GM19372 (cell line): ENCODE measurements around the gene MTA3.

ENCODE experiments used
- ATAC-seq: cut with Tn5 transposase; IDR thresholded peaks from one replicate; pipeline ENCODE4 v1.9.1; 2021; ENCODE audit warnings: mild to moderate bottlenecking, low read depth, moderate library complexity; ENCODE audit not compliant: unreplicated experiment

MTA3 gene

DNA sequence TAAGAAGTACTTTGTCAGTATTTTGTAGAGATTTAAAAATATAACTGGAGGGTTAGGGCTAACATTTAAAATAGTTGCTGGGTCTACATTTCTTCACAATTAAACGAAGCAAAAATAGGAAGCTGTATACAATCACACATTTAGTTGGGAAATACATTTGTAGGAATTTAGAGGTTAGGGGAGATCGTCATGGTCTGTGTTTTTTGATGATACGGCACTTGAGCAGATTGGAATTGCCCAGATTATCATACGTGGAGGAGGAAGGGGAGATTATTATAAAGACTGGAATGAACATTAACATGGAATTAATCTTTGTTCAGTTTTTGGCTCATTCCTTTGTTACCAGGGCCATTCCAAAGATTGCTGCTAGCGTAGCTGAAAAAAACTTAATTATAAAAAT is 84.6 kb downstream of the MTA3 start:
- ATAC-seq: no peak

DNA sequence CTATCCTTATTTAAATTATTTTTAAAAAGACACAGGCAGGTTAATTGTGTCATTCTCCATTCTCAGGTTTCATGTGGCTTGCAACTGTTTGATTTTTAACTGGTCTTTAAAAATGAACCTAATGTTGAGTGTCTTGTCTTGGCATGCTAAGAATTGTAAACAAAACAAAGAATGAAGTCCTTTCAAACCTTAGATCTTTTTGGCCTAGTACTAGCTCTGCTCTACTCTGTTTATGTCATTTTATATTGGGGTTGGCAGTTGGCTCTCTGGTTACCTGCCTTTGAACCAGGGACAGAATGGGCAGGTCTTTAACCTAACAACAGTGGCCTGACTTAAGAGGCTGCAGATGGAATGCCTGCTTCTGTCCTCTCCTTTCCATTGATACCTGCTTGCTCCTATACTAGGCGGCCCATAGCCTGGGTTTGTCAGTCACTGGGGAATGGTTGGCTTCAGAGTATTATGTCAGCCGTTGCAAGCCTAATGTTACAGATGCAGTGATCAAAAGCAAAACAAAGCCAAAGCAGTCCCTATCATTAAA is 85.5 kb downstream of the MTA3 start:
- ATAC-seq: no peak

DNA sequence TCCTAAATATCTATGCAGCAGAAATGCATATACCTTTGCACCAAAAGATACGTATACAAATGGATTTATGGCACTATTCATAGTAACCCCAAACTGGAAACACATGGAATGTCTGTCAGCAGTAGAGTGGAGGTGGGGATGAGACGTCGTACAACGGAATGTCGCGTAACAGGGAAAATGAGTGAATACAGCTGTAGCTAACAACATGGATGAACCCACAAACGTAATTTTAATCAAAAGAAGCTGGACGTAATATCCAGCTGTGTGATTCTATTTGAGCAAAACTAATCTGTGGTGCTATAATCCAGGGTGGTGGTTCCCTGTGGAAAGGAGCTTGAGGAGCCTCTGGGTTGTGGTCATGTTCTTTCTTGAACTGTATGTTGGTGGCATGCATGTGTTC is 89.9 kb downstream of the MTA3 start:
- ATAC-seq: no peak

GRCh38 chr2:42659609-42660008 is 91.2 kb downstream of the MTA3 start:
- ATAC-seq: no peak

DNA sequence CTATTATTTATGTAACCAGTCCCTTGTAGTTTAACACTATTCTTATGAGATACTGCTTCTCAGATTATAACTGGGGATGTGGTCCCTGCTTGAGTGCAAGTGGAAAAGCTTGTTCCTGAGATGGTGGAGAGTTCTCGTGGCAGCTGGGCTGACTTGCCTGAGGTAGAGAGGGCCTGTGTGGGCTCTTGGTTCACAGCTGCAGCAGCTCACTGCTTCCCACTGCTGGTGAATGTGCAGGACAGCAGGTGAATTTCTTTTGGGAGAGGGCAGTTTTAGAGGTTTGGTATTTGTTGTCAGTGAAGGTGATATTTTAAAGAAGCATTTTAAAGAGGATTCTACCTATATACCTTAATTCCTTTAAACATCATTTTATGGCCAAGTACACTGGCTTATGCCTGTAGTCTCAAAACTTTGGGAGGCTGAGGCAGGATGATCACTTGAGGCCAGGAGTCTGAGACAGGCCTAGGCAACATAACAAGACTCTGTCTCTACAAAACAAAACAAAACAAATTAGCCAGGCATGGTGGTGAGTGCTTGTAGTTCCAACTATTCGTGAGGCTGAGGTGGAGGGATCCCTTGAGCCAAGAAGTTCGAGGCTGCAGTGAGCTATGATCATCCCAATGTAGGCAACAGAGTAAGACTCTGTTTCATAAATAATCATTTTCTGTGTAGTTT is 94.8 kb downstream of the MTA3 start:
- peak; percentile 88 for ATAC-seq

DNA sequence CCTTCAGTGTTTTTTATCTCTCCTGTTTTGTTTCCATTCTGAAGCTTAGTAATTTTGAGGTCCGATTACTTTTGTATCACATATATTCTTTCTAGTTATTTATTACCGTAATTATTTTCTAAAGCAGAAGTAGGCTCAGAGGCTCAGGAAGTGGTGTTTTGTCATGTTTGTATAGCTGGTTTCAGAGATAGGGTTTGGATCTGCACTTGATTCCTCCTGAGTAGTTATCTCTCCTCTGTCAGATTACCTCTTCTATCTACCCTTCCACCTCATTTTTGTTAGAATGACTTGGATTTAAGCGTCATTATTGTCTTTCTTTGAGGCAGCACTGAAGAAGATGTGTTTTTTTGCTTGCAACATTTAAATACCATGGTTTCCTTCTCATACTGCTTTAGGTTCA is 95.4 kb downstream of the MTA3 start:
- peak; percentile 40 for ATAC-seq

DNA sequence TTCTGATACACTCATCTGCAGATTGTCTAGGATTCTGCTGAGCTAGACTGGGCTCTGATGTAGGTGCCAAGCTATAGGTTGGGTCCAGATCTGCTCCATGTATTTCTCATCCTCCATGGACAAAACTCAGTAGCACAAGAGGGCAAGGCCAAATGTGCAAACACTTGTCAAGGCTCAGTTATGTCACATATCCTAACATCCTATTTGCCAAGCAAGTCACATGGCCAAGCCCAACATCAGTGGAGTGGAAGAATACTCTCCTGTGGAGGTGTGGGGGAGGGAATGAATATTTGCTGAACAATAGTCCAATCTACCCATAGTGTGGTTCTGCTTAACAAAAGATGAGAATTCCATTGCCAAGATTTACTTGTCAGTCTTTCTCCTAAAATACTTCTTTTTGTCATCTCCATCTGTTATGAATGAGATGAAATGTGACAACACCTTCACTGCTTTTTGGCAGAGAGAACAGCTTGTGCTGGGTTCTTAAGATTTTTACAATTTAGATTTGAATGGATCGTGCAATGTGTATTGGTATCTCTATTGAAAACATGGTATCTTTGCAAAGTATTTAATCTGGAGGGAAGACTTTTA is 105.7 kb downstream of the MTA3 start:
- ATAC-seq: no peak

DNA sequence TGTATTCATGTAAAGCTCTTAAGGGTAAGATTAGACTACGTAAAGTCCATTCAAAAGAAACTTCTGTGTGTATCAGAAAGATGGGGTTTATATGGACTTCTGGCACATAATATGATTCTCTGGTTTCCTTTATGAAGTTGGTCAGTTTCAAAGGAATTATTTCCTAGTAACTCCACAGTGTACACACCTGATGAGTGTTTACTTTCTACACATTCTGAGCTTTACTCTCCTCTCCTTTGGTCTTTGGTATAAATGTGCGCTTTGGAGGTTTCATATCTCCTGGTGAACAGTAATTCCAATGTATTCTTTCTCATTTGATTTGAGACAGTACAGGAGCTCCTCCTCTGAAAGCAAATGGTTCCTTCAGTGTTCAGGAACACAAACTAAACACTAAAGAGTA is 107.4 kb downstream of the MTA3 start:
- no peak for ATAC-seq

GRCh38 chr2:42685303-42685702 is 116.9 kb downstream of the MTA3 start:
- no peak for ATAC-seq

DNA sequence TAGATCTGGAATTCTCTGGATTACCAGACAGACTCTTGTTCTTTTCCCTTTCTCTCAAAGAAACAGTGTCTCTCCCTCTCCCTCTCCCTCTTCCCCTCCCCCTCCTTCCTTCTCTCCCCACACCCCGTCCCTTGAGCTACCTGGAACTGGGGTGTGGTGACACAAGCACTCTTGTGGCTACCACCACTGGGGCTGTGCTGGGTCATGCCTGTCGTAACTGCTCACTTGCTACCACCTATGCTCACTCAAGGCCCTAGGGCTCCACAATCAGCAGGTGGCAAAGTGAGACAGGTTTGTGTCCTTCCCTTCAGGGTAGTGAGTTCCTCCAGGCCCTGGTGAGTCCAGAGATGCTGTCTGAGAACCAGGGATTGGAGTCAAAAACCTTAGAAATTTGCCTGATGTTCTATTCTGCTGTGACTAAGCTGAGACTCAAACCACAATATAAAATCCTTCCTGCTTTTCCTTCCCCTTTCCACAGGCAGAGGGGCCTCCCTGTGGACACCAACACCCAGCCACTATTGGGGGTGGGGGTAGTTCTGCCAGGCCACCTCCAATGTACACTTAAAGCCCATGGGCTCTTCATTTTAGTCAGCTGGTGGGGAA is 124.7 kb downstream of the MTA3 start:
- ATAC-seq: no peak

DNA sequence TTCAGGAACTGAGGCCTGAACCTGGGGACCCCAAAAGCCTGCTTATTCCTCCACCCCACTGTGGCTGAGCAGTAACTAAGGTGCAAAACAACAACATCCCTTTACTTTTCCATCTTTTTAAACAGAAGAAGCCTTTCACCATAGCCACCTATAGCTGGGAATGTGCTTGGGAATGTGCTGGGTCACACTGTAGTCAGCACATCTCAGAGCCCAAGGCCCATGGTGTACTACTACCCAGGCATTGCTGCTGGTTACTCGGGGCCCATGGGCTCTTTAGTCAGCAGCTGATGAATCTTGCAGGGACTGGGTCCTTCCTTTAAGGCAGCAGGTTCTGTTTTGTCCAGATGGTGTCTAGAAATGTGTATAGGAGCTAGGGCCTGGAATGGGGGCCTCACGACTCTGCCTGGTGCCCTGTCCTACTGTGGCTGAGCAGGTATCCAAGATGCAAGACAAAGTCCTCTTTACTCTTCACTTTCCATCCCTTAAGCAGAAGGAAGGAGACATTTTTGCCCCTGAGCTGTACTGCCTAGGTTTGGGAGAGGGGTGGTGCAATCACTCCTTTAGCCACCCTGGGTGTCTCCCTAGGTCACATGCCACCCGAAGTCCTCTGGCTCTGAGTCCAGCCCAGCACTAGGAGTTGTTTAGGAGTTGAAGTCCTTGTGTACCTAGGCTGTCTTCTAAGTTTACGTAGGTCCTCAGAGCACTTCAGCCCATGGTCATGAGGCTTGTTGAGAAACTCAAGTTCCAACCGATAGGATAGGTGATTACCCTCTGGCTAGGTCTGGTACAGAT is 125.5 kb downstream of the MTA3 start:
- ATAC-seq: no peak

GRCh38 chr2:42696987-42697386 is 128.6 kb downstream of the MTA3 start:
- no peak for ATAC-seq

DNA sequence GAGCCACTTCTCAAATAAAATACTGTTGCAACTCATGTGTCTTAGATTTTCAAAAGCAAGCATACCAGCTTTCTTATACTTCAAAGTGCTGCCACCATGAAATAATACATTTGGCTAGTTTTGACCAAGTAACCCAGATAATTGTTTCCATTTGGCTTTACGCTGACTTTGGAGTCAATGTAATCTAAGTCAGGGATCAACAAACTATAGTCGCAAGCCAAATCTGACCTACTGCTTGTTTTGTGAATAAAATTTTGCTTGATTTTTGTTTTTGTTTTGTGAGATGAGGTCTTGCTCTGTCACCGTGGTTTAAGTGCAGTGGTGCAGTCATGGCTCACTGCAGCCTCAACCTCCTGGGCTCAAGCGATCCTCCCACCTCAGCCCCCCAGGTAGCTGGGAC is 130.5 kb downstream of the MTA3 start:
- ATAC-seq: no peak

GRCh38 chr2:42706836-42707235 is 138.4 kb downstream of the MTA3 start:
- ATAC-seq: no peak

DNA sequence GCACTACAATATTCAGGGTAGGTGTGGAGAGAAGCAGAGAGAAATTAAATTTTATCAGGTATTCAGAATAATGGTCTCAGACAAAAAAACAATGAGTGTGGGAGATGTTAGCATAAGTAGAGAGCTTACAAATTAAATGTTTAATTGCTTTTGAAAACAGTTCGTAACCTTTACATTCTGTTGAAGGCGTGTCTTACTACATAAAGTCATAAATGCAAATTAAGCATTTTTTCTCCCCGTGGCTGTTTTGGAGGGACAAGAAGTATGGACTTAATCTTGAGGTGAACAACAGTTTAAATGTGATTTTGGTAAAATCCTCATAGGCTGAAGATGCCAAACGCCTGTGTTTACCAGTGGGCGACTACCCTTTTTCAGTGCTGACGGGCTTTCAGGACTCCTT is 139.7 kb downstream of the MTA3 start:
- no peak for ATAC-seq

DNA sequence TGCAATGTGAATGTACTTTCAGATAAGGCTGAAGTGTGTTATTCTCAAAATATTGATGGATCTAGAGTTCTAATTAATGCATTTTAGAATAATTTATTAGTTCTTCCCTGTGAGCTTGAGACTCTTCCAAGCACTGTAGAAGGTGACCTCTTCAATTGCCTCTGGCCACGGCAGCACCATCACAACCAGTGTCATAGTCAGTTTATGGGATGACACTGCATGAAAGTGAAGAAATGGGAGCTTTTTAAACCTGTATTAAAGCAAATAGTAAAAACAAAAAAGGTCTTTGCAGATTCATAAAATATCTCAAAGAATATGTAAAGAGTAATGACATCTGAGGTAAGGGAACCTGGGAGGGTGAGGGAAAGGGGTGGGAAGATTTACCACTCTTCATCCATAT is 143.5 kb downstream of the MTA3 start:
- no peak for ATAC-seq

DNA sequence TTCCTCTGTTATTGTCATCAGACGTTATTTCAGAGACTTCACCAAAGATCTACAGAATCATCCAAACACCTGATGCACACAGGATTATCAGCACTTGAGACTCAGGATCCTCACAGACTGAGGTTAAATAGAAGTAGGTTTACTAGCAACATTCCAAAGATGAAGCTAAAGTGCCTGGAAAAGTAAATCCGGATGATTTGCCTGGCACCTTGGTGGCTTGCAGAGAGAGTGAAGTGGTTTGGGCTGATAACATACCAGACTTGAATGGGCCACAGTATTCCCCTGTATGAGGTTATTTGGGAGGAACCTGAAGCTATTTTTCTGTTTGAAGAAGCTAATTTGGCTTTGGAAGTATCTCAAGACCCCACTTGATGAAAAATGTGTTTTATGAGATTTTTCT is 144.5 kb downstream of the MTA3 start:
- ATAC-seq: no peak

DNA sequence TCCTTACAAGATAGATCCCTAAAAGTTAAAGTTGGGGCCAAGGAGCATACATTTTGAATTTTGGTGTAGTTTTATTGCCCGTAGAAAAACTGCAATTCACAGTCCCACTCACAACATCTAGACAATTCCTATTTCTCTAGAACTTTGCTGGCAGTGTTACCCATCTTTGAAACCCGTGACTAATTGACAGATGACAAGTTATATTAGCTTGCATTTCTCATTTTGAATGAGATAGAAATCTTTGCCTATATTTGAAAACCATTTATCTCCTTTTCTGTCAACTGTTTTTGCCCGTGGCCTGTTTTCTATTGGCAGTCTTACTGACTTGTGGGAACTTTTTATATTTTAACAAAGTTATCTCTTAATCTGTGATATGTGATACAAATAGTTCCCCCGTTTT is 145.5 kb downstream of the MTA3 start:
- no peak for ATAC-seq

DNA sequence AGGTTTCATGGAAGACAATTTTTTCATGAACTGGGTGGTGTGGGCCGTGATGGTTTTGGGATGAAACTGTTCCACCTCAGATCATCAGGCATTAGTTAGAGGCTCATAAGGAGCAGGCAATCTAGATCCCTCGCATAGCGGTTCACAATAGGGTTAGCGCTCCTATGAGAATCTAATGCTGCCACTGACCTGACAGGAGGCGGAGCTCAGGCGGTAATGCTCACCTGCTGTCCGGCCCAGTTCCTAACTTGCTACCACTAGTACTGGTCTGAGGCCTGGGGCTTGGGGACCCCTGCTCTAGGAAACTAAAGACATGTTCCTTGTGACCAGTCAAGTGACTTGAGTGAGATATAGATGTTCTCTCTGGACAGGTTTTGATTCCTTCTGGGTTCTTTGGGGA is 146.3 kb downstream of the MTA3 start:
- ATAC-seq: no peak

GRCh38 chr2:42721898-42722297 is 153.5 kb downstream of the MTA3 start:
- ATAC-seq: no peak
